Fibroblast of the aortic adventitia (primary cell): Measurements from ENCODE around the gene IRAK2. TPM values are rescaled to one million over a fixed set of nuclear protein-coding genes. Genes with fewer than 3 reads are reported as not detected.
A peak's percentile ranks its signal among the peaks of the same experiment; 100 is the strongest.

Experiments
- DNase-seq: peaks from one replicate; pipeline ENCODE4 v3.0.0-alpha.2; 2010; ENCODE audit warnings: low read depth
- H3K4me3 ChIP-seq: 2 replicates; pipeline ENCODE4 v1.5.1; 2011; ENCODE audit warnings: low read depth, mild to moderate bottlenecking, control low read depth, low read length, moderate library complexity
- CTCF ChIP-seq: IDR thresholded peaks from 2 replicates; pipeline ENCODE4 v1.5.1; 2011; ENCODE audit warnings: mild to moderate bottlenecking, low read length, control low read depth, inconsistent platforms; ENCODE audit not compliant: insufficient read depth
- total RNA-seq: library from RNA; depleted of rRNA; stranded (reverse); fragments of >200 nt; gene quantifications from 2 replicates; pipeline ENCODE4 v1.2.3, GENCODE V29; 2012; ENCODE audit warnings: low replicate concordance

The IRAK2 gene
- total RNA-seq, 1 donor, result 9.1 TPM

- TF ChIP-seq CTCF, result no peak
- DNase-seq, result no peak
- no peak overlapping the region for H3K4me3 ChIP-seq
Observed at GRCh38 chr3:10188804-10189556, 24.3 kb downstream of the IRAK2 start.

- no peak overlapping the region for H3K4me3 ChIP-seq
- DNase-seq, result peak; percentile 79
- no peak for TF ChIP-seq CTCF
Observed at GRCh38 chr3:10189557-10190354, 25.0 kb downstream of the IRAK2 start.

- DNase-seq, result peak; percentile 75
- no peak overlapping the region for H3K4me3 ChIP-seq
- peak; percentile 62 for TF ChIP-seq CTCF
Observed at GRCh38 chr3:10192953-10193691, 28.4 kb downstream of the IRAK2 start.

GRCh38 chr3:10193692-10194327, 29.1 kb downstream of the IRAK2 start:
- no peak for DNase-seq
- H3K4me3 ChIP-seq, result no peak overlapping the region
- TF ChIP-seq CTCF, result no peak

DNA sequence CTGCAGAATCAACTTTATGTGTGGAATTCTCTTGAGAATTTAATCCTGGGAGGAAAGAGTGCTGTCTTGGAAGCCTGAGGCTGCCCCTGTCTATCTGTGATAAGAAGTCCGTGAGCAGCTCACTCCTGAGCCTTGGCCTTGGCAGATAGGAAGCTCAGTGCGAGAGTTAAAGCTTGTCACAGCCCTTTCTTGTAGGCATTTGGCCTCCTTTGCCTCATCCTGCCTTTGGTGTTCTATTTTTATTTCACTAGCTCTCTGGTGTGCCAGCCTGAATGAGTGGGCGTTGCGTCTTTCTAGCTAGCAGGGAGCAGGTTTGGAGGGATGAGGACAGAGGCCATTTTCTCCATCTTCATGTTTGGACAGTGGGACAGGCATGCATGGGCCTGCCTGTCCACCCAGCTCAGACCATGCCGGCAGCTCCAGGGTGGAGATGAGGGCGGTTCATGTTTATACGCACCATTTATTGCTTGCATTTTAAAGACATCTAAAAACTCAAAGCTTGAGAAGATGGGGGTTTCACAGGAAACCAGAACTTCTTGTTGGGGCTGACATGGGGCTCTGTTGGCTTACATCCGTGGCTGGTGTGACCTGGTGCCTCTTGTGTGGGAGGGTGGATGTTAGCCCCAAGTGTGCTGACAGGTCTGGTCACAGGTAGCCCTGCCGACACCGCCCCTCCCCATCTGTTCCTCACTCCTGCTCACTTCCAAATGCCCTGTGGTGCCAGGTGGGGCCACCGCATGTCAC, 29.8 kb downstream of the IRAK2 start:
- no peak overlapping the region for H3K4me3 ChIP-seq
- peak; percentile 35 for DNase-seq

More for the DNA sequence above, 29.8 kb downstream of the IRAK2 start:
- no peak for TF ChIP-seq CTCF
